GM12878 (cell line): ENCODE results near the gene MARCHF9. TPM values are rescaled to one million over a fixed set of nuclear protein-coding genes. Genes with fewer than 3 reads are reported as not detected.

ENCODE experiments used
- ATAC-seq: fragments of 200-7000 bp; cut with Tn5 transposase; 3 replicates; pipeline ENCODE4 v1.9.1; 2020; ENCODE audit warnings: mild to moderate bottlenecking, moderate library complexity
- BruUV-seq: library from RNA; stranded (reverse); fragments of 400-500 nt; replicated peaks from 2 replicates; lab custom pipeline; 2021; lab: Mats Ljungman, UMichigan
- CTCF ChIA-PET: fragments of 300-600 bp; sonication (Branson Sonifier 250); formaldehyde crosslinking; extraction: SDS; loops from one replicate; lab custom pipeline; 2021; ENCODE audit warnings: inconsistent platforms; lab: Yijun Ruan, JAX
- POLR2A ChIA-PET: fragments of 350-600 bp; formaldehyde crosslinking; extraction: SDS; loops from one replicate; lab custom pipeline; 2021; ENCODE audit warnings: inconsistent platforms; lab: Charles Lee
- RAD21 ChIA-PET: fragments of 300-600 bp; sonication (Branson Sonifier 250); formaldehyde crosslinking; loops from one replicate; lab custom pipeline; 2023; ENCODE audit warnings: antibody characterized with exemption; ENCODE audit not compliant: unreplicated experiment; lab: Charles Lee
- SMC1A ChIA-PET: fragments of 300-600 bp; sonication (Branson Sonifier 250); formaldehyde crosslinking; loops from one replicate; lab custom pipeline; 2023; ENCODE audit not compliant: unreplicated experiment, uncharacterized antibody; lab: Charles Lee
- DNase-seq: peaks from one replicate; pipeline ENCODE4 v3.0.0-alpha.2; 2011; ENCODE audit warnings: low read depth, low spot score
- FAIRE-seq: peaks from 3 replicates; lab custom pipeline; 2011; peaks lifted over from hg19 to GRCh38; lab: Jason Lieb, UNC
- H2AFZ ChIP-seq: 2 replicates; pipeline ENCODE4 v1.6.0; 2011; ENCODE audit warnings: low read depth, low read length, control low read depth; ENCODE audit not compliant: control insufficient read depth
- H3K27ac ChIP-seq: 2 replicates; pipeline ENCODE4 v1.5.1; 2011; ENCODE audit warnings: control low read depth; ENCODE audit not compliant: control insufficient read depth, insufficient read depth
- H3K27me3 ChIP-seq, 2 experiments: replicated peaks in 1 of 2; 2 replicates each; pipeline versions ENCODE4 v1.6.0 to v1.6.1; 2011; ENCODE audit warnings: low read length in 1 of 2; ENCODE audit not compliant: control insufficient read depth in 2 of 2, insufficient read depth in 2 of 2
- H3K36me3 ChIP-seq, 2 experiments: 2 replicates each; pipeline ENCODE4 v1.5.1; 2011; ENCODE audit warnings: low read length in 1 of 2; ENCODE audit not compliant: control insufficient read depth in 2 of 2, insufficient read depth in 2 of 2
- H3K4me1 ChIP-seq: 2 replicates; pipeline ENCODE4 v1.6.1; 2011; ENCODE audit warnings: mild to moderate bottlenecking, low read length, moderate library complexity, mixed read lengths; ENCODE audit not compliant: control insufficient read depth, insufficient read depth
- H3K4me2 ChIP-seq: 2 replicates; pipeline ENCODE4 v1.6.0; 2011; ENCODE audit warnings: control low read depth; ENCODE audit not compliant: control insufficient read depth, insufficient read depth
- H3K4me3 ChIP-seq: fragments of 200-600 bp; sonication (generic); 2 replicates; pipeline ENCODE4 v1.5.1; 2016
- H3K79me2 ChIP-seq: 2 replicates; pipeline ENCODE4 v1.6.0; 2011; ENCODE audit warnings: low read length; ENCODE audit not compliant: control insufficient read depth, insufficient read depth
- H3K9ac ChIP-seq: 2 replicates; pipeline ENCODE4 v1.8.0; 2011; ENCODE audit warnings: low read length, control low read depth, mixed read lengths; ENCODE audit not compliant: control insufficient read depth, insufficient read depth
- H3K9me3 ChIP-seq: replicated peaks from 3 replicates; pipeline ENCODE4 v1.5.1; 2011; ENCODE audit warnings: mild to moderate bottlenecking, low read length; ENCODE audit not compliant: control insufficient read depth, insufficient read depth
- H4K20me1 ChIP-seq: 2 replicates; pipeline ENCODE4 v1.6.0; 2011; ENCODE audit not compliant: control insufficient read depth, insufficient read depth
- CHD4 ChIP-seq: fragments of 200-600 bp; sonication (generic); IDR thresholded peaks from 2 replicates; pipeline ENCODE4 v1.6.1; 2016; ENCODE audit warnings: mild to moderate bottlenecking
- EED ChIP-seq: sonication (generic); IDR thresholded peaks from 2 replicates; pipeline ENCODE4 v1.6.1; 2016; ENCODE audit warnings: antibody characterized with exemption, low read depth
- FOXK2 ChIP-seq: fragments of 450-650 bp; IDR thresholded peaks from 2 replicates; pipeline ENCODE4 v1.6.1; 2017; ENCODE audit warnings: mild to moderate bottlenecking, moderate library complexity
- GATAD2B ChIP-seq: fragments of 450-650 bp; conservative IDR thresholded peaks from 2 replicates; pipeline ENCODE4 v1.6.1; 2017; ENCODE audit warnings: low read depth, mild to moderate bottlenecking, moderate library complexity
- KDM1A ChIP-seq: fragments of 200-600 bp; sonication (generic); IDR thresholded peaks from 2 replicates; pipeline ENCODE4 v1.6.1; 2016; ENCODE audit warnings: borderline replicate concordance
- LARP7 ChIP-seq: fragments of 450-650 bp; IDR thresholded peaks from 2 replicates; pipeline ENCODE4 v1.6.1; 2017; ENCODE audit warnings: mild to moderate bottlenecking
- MEF2B ChIP-seq: fragments of 450-650 bp; IDR thresholded peaks from 2 replicates; pipeline ENCODE4 v1.6.1; 2018; ENCODE audit warnings: mild to moderate bottlenecking, moderate library complexity; ENCODE audit not compliant: partially characterized antibody, poor library complexity, severe bottlenecking
- MXI1 ChIP-seq: fragments of 150-350 bp; IDR thresholded peaks from 2 replicates; pipeline ENCODE4 v1.6.1; 2011; ENCODE audit warnings: low read depth, mild to moderate bottlenecking, inconsistent platforms, low read length, improper control_type of control experiment
- PBX3 ChIP-seq: IDR thresholded peaks from 2 replicates; pipeline ENCODE4 v1.6.1; 2011; ENCODE audit warnings: mild to moderate bottlenecking, low read depth, low read length, moderate library complexity; ENCODE audit not compliant: insufficient replicate concordance
- POLR2AphosphoS5 ChIP-seq: IDR thresholded peaks from 2 replicates; pipeline ENCODE4 v1.6.1; 2011; ENCODE audit warnings: mild to moderate bottlenecking, low read length, inconsistent platforms
- TCF12 ChIP-seq: IDR thresholded peaks from 2 replicates; pipeline ENCODE4 v1.6.1; 2011; ENCODE audit warnings: low read depth, mild to moderate bottlenecking, low read length
- USF1 ChIP-seq: IDR thresholded peaks from 2 replicates; pipeline ENCODE4 v1.6.1; 2011; ENCODE audit warnings: borderline replicate concordance, low read depth, mild to moderate bottlenecking, moderate library complexity, mixed read lengths, low read length; ENCODE audit not compliant: insufficient read depth; ENCODE audit errors: extremely low read length
- ZBTB40 ChIP-seq: fragments of 450-650 bp; IDR thresholded peaks from 2 replicates; pipeline ENCODE4 v1.6.1; 2016; ENCODE audit warnings: mild to moderate bottlenecking, moderate library complexity, borderline replicate concordance
- WGBS: methylation state at CpG from one replicate; pipeline ENCODE4 v1.1.6; 2016; ENCODE audit warnings: low lambda C conversion rate; ENCODE audit not compliant: insufficient replicate concordance, insufficient coverage; ENCODE audit errors: missing lambda C conversion rate; 5-methylcytosine and 5-hydroxymethylcytosine counted together
- in situ Hi-C: fragments of 300-500 bp; cut with MboI; formaldehyde crosslinking; loops from 9 replicates; pipeline ENCODE4 v1.14.3; 2018; ENCODE audit warnings: mixed read lengths
- intact Hi-C: fragments of 100-400 bp; cut with micrococcal nuclease; formaldehyde crosslinking; loops from one replicate; pipeline ENCODE4 v1.14.2; 2022; ENCODE audit not compliant: unreplicated experiment
- polyA plus RNA-seq, 11 experiments: library from polyadenylated mRNA; depleted of rRNA in 4 of 11; unstranded in 6 of 11; stranded (reverse) in 5 of 11; fragments of >200 nt; fragmentation: Nextera tagmentation in 4 of 11; fragmentation: Illumina TruSeq in 1 of 11; extraction: Ambion mirVana in 4 of 11; extraction: Trizol in 1 of 11; gene quantifications; 1 replicate in 1 of 11; 2 replicates in 10 of 11; pipeline versions ENCODE4 v1.2.1 to v1.2.3, GENCODE V29; 2011 to 2016; ENCODE audit warnings: inconsistent platforms in 2 of 11, missing spikeins in 2 of 11, low read depth in 1 of 11
- total RNA-seq, 4 experiments: library from RNA; depleted of rRNA in 3 of 4; stranded (reverse); fragments of >200 nt in 3 of 4; fragmentation: Illumina TruSeq in 1 of 4; extraction: Trizol in 1 of 4; gene quantifications; 2 replicates each; pipeline versions ENCODE4 v1.2.1 to v1.2.3, GENCODE V29; 2013 to 2021

The MARCHF9 gene
- total and polyA plus RNA-seq, 10 of the 15 experiments (the other 5 are each of a cell fraction or from before 2014, with no cell fraction given), result 2.4 to 29.3 (median 13.0) TPM

- Histone ChIP-seq H3K36me3 (peaks cover 11 to 23% of the 10 kb centered on the region in 2 experiments), H3K9me3 (no peaks in the 10 kb centered on the region)
- BruUV-seq, result no TSS peak
- SMC1A ChIA-PET, result no interaction called here
- TF ChIP-seq MEF2B, result no peak
- TF ChIP-seq GATAD2B, result no peak
- no peak for TF ChIP-seq PBX3
- no peak for TF ChIP-seq USF1
- TF ChIP-seq MXI1, result no peak
- no peak for TF ChIP-seq EED
- TF ChIP-seq TCF12, result no peak
- TF ChIP-seq ZBTB40, result no peak
- no peak for TF ChIP-seq FOXK2
- no peak for TF ChIP-seq LARP7
- TF ChIP-seq CHD4, result no peak
- TF ChIP-seq KDM1A, result no peak
- TF ChIP-seq POLR2AphosphoS5, result no peak
- TF ChIP-seq, all 136 proteins: peak for 0
- Histone ChIP-seq H3K4me2 (no peak overlapping the region), H3K9ac (no peak overlapping the region), H3K27me3 (no peaks in the 10 kb centered on the region), H4K20me1 (no peaks in the 10 kb centered on the region), H3K79me2 (no peaks in the 10 kb centered on the region), H3K4me1 (no peaks in the 10 kb centered on the region), H3K27ac (no peak overlapping the region), H2AFZ (no peak overlapping the region), H3K4me3 (no peak overlapping the region)
- intact Hi-C loops, result no loop called here
- WGBS, result 100% methylated on average over 4 of the region's 4 CpGs
- DNase-seq (no peak), ATAC-seq (no peak), FAIRE-seq (no peak)
- in situ Hi-C loops, result no loop called here
- ChIA-PET RAD21 (no interaction called here), CTCF (interaction anchor here (0.7 kb wide), 1 partner anchor 38 kb away, joined by 3 read pairs; no protein-coding TSS in a partner anchor), POLR2A (interaction anchor here (0.5 kb wide), 1 partner anchor 293 kb away, joined by 5 read pairs; no protein-coding TSS in a partner anchor)
Observed at GRCh38 chr12:57716305-57716704, 38.6 kb upstream of the MARCHF9 start.
